Measurements from ENCODE around the gene GIT2.

- TF ChIP-seq CTCF (IDR thresholded peaks at IDR 0.05) = no peak
- TF ChIP-seq POLR2A (IDR thresholded peaks at IDR 0.05) = no peak
- no peak for TF ChIP-seq EP300 (IDR thresholded peaks at IDR 0.05)
Observed at GRCh38 chr12:109946505-109946904, 49.7 kb downstream of the GIT2 start.
